Breast epithelium (tissue), 3 donors: ENCODE data around the gene LPCAT3.

Experiments used
- POLR2A ChIP-seq: fragments of 450-650 bp; IDR thresholded peaks from one replicate; pipeline ENCODE4 v1.6.1; 2016; ENCODE audit warnings: antibody characterized with exemption, mild to moderate bottlenecking, moderate library complexity
- POLR2AphosphoS5 ChIP-seq, 3 donors: sonication (generic); formaldehyde crosslinking; IDR thresholded peaks; one replicate each; pipeline ENCODE4 v1.6.1; 2017; ENCODE audit warnings: antibody characterized with exemption in 3 of 3

DNA sequence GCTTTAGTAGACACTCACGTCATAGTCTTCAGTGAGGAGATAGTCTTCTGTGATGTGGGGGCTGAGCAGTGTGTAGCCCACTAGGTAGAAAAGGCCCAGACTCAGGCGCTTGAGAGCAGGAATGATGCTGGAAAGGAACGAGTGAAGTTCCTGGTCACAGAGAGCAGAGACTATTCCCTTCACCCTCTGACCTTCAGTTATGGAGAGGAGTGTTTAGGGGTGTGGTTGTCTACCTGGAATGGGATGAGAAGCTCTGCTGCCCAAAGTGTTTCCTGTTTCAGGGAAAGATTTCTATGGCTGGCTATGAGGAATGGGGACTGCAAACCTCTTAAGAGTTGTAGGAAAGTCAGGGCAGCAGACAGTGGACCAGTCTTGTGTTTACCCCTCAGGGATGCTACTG, 38.8 kb downstream of the LPCAT3 start:
- no peak for TF ChIP-seq POLR2A
- no peak for TF ChIP-seq POLR2AphosphoS5 (IDR thresholded peaks at IDR 0.05)
